HepG2 (cell line): ENCODE measurements around the gene ABO. TPM values are rescaled to one million over a fixed set of nuclear protein-coding genes. Genes with fewer than 3 reads are reported as not detected.

ENCODE experiments used
- ARHGAP35 ChIP-seq: sonication (generic); formaldehyde crosslinking; IDR thresholded peaks from 2 replicates; pipeline ENCODE4 v1.9.0; 2022; ENCODE audit warnings: mild to moderate bottlenecking, inconsistent platforms, moderate library complexity, missing genetic modification reagents, borderline replicate concordance
- ATF1 ChIP-seq: IDR thresholded peaks from 2 replicates; pipeline ENCODE4 v1.6.1; 2016; ENCODE audit warnings: mild to moderate bottlenecking, control low read depth
- CENPX ChIP-seq: sonication (generic); formaldehyde crosslinking; IDR thresholded peaks from 2 replicates; pipeline ENCODE4 v1.9.0; 2021; ENCODE audit warnings: mild to moderate bottlenecking, missing genetic modification reagents, moderate library complexity
- ESRRA ChIP-seq: sonication (generic); formaldehyde crosslinking; IDR thresholded peaks from 2 replicates; pipeline ENCODE4 v1.5.1; 2020; ENCODE audit warnings: mild to moderate bottlenecking, low read depth, missing genetic modification reagents
- ETV5 ChIP-seq: IDR thresholded peaks from 2 replicates; pipeline ENCODE4 v1.6.1; 2018; ENCODE audit warnings: missing biosample characterization, missing genetic modification reagents, inconsistent platforms, borderline replicate concordance
- JDP2 ChIP-seq: sonication (generic); formaldehyde crosslinking; IDR thresholded peaks from 2 replicates; pipeline ENCODE4 v1.8.1; 2022; ENCODE audit warnings: missing genetic modification reagents, borderline replicate concordance
- KLF13 ChIP-seq: sonication (generic); formaldehyde crosslinking; IDR thresholded peaks from 2 replicates; pipeline ENCODE4 v1.4.0; 2020; ENCODE audit warnings: mild to moderate bottlenecking, missing genetic modification reagents
- NFIC ChIP-seq: IDR thresholded peaks from 2 replicates; pipeline ENCODE4 v1.6.1; 2012; ENCODE audit warnings: mild to moderate bottlenecking, low read length, inconsistent platforms
- NFYB ChIP-seq: sonication (generic); formaldehyde crosslinking; IDR thresholded peaks from 2 replicates; pipeline ENCODE4 v1.4.0; 2020; ENCODE audit warnings: missing genetic modification reagents
- PAF1 ChIP-seq: IDR thresholded peaks from 2 replicates; pipeline ENCODE4 v1.6.1; 2016; ENCODE audit warnings: missing genetic modification reagents, missing compliant biosample characterization
- POLR2A ChIP-seq, 2 experiments: IDR thresholded peaks; 2 replicates each; pipeline ENCODE4 v1.6.1; 2011; ENCODE audit warnings: low read depth in 2 of 2, low read length in 2 of 2, mild to moderate bottlenecking in 1 of 2, moderate library complexity in 1 of 2; ENCODE audit not compliant: insufficient read depth in 1 of 2
- PPARG ChIP-seq: conservative IDR thresholded peaks from 2 replicates; pipeline ENCODE4 v1.6.1; 2016; ENCODE audit warnings: missing biosample characterization, missing genetic modification reagents
- SAP130 ChIP-seq: IDR thresholded peaks from 2 replicates; pipeline ENCODE4 v1.6.1; 2016; ENCODE audit warnings: low read depth
- TEAD3 ChIP-seq: optimal IDR thresholded peaks from 2 replicates; pipeline ENCODE3; 2016; ENCODE audit warnings: borderline replicate concordance
- ZNF12 ChIP-seq: sonication (generic); formaldehyde crosslinking; IDR thresholded peaks from 2 replicates; pipeline ENCODE4 v1.5.0; 2020; ENCODE audit warnings: missing genetic modification reagents
- ZNF136 ChIP-seq: sonication (generic); formaldehyde crosslinking; IDR thresholded peaks from 2 replicates; pipeline ENCODE4 v1.8.1; 2022; ENCODE audit warnings: low read depth, mild to moderate bottlenecking, moderate library complexity, missing genetic modification reagents
- ZNF30 ChIP-seq: sonication (generic); formaldehyde crosslinking; IDR thresholded peaks from 2 replicates; pipeline ENCODE4 v1.5.0; 2020; ENCODE audit warnings: mild to moderate bottlenecking, missing genetic modification reagents
- ZNF335 ChIP-seq: sonication (generic); formaldehyde crosslinking; IDR thresholded peaks from 2 replicates; pipeline ENCODE4 v1.4.0; 2020; ENCODE audit warnings: missing genetic modification reagents
- ZNF496 ChIP-seq: sonication (generic); formaldehyde crosslinking; IDR thresholded peaks from 2 replicates; pipeline ENCODE4 v1.8.1; 2023; ENCODE audit warnings: mild to moderate bottlenecking, moderate library complexity, missing genetic modification reagents; ENCODE audit not compliant: insufficient replicate concordance
- ZNF550 ChIP-seq: sonication (generic); formaldehyde crosslinking; IDR thresholded peaks from 2 replicates; pipeline ENCODE4 v1.4.0; 2020; ENCODE audit warnings: mild to moderate bottlenecking, missing genetic modification reagents, borderline replicate concordance
- ZNF557 ChIP-seq: sonication (generic); formaldehyde crosslinking; IDR thresholded peaks from 2 replicates; pipeline ENCODE4 v1.4.0; 2020; ENCODE audit warnings: missing genetic modification reagents
- ZNF670 ChIP-seq: sonication (generic); formaldehyde crosslinking; IDR thresholded peaks from 2 replicates; pipeline ENCODE4 v1.8.0; 2022; ENCODE audit warnings: mild to moderate bottlenecking, missing genetic modification reagents, borderline replicate concordance
- polyA plus RNA-seq, 8 experiments: library from polyadenylated mRNA; depleted of rRNA in 3 of 8; stranded (reverse) in 7 of 8; unstranded in 1 of 8; fragments of >200 nt; fragmentation: Illumina TruSeq in 4 of 8; extraction: Trizol in 4 of 8; gene quantifications; 2 replicates each; pipeline versions ENCODE4 v1.2.1 to v1.2.3, GENCODE V29; 2011 to 2016; ENCODE audit warnings: low read depth in 4 of 8, missing spikeins in 1 of 8, mixed read lengths in 1 of 8; ENCODE audit not compliant: insufficient read depth in 1 of 8
- total RNA-seq, 5 experiments: library from RNA; depleted of rRNA; stranded (reverse); fragments of >200 nt; fragmentation: Illumina TruSeq; extraction: Trizol; gene quantifications; 2 replicates each; pipeline ENCODE4 v1.2.3, GENCODE V29; 2016; ENCODE audit warnings: low read depth in 1 of 5
- TF ChIP-seq, protein P1 (sequence below): sonication (generic); formaldehyde crosslinking; IDR thresholded peaks from 2 replicates; pipeline ENCODE4 v1.4.0; 2020; ENCODE audit warnings: missing genetic modification reagents
- TF ChIP-seq, protein P2 (sequence below): sonication (generic); formaldehyde crosslinking; IDR thresholded peaks from 2 replicates; pipeline ENCODE4 v1.4.0; 2020; ENCODE audit warnings: mild to moderate bottlenecking, missing genetic modification reagents
- TF ChIP-seq, protein P3 (sequence below): IDR thresholded peaks from 2 replicates; pipeline ENCODE4 v1.6.1; 2016; ENCODE audit warnings: mild to moderate bottlenecking, missing biosample characterization, missing genetic modification reagents
- TF ChIP-seq, protein P4 (sequence below): sonication (generic); formaldehyde crosslinking; IDR thresholded peaks from 2 replicates; pipeline ENCODE4 v1.8.0; 2022; ENCODE audit warnings: mild to moderate bottlenecking, missing genetic modification reagents

The ABO gene
- total and polyA plus RNA-seq, 2 of the 13 experiments (the other 11 are each of a cell fraction or from before 2014, with no cell fraction given): not detected

DNA sequence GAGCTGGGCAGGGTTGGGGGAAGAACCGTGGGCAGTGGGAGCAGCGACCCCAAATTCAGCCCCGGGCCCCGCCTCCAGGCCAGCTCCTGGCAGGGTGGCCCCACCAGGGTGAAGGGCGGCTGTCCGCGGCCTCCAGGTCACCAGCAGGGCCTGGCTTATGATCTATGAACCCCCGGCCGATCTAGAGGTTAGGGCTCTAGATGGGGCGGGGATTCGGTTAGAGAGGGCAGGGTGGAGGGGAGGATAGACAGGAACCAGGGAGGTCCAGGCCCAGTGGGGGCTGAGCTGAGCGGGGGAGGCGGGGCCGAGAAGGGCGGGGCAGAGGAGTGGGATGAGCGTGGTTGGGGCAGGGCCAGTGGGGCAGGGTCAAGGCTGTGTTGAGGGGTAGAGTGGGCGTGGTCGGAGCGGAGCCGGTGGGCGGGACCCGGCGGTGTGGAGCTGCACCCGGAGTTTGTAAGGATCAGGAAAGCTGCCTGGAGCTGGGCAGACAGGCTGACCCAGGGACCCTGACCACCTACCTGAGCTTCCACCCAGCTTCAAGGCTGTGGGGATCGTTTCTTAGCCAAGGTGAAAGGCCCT is 36.6 kb downstream of the ABO start (continued):
- TF ChIP-seq, protein P1, sequence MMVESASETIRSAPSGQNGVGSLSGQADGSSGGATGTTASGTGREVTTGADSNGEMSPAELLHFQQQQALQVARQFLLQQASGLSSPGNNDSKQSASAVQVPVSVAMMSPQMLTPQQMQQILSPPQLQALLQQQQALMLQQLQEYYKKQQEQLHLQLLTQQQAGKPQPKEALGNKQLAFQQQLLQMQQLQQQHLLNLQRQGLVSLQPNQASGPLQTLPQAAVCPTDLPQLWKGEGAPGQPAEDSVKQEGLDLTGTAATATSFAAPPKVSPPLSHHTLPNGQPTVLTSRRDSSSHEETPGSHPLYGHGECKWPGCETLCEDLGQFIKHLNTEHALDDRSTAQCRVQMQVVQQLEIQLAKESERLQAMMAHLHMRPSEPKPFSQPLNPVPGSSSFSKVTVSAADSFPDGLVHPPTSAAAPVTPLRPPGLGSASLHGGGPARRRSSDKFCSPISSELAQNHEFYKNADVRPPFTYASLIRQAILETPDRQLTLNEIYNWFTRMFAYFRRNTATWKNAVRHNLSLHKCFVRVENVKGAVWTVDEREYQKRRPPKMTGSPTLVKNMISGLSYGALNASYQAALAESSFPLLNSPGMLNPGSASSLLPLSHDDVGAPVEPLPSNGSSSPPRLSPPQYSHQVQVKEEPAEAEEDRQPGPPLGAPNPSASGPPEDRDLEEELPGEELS: no peak
- TF ChIP-seq NFIC (no peak), KLF13 (CRISPR knock-in tag) (no peak), ZNF550 (CRISPR knock-in tag) (no peak), NFYB (CRISPR knock-in tag) (no peak), ESRRA (peak; percentile 42; the same call in 1 of the 2 replicates), ZNF496 (no peak), ZNF30 (CRISPR knock-in tag) (no peak), POLR2A (IDR thresholded peaks at IDR 0.05; ENCODE audit: insufficient read depth in 1 of 2, low read depth in 2 of 2, low read length in 2 of 2) (0 out of 4 replicates have a peak, but pooled peaks of 1 of the 2 experiments have one; percentile 30), ARHGAP35 (CRISPR knock-in tag) (no peak), ZNF12 (CRISPR knock-in tag) (no peak), TEAD3 (CRISPR knock-in tag) (no peak), PAF1 (CRISPR knock-in tag) (no peak), ZNF557 (no peak), ZNF136 (no peak), JDP2 (no peak), SAP130 (CRISPR knock-in tag) (peak; percentile 35), ZNF335 (0 out of 2 replicates have a peak, but pooled peaks have one; percentile 41), CENPX (CRISPR knock-in tag) (no peak), ATF1 (CRISPR knock-in tag) (no peak), ETV5 (no peak), PPARG (no peak; the same call in 1 of the 2 replicates), ZNF670 (CRISPR knock-in tag) (no peak)
- TF ChIP-seq, protein P2, sequence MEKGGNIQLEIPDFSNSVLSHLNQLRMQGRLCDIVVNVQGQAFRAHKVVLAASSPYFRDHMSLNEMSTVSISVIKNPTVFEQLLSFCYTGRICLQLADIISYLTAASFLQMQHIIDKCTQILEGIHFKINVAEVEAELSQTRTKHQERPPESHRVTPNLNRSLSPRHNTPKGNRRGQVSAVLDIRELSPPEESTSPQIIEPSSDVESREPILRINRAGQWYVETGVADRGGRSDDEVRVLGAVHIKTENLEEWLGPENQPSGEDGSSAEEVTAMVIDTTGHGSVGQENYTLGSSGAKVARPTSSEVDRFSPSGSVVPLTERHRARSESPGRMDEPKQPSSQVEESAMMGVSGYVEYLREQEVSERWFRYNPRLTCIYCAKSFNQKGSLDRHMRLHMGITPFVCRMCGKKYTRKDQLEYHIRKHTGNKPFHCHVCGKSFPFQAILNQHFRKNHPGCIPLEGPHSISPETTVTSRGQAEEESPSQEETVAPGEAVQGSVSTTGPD: no peak
- TF ChIP-seq, protein P3, sequence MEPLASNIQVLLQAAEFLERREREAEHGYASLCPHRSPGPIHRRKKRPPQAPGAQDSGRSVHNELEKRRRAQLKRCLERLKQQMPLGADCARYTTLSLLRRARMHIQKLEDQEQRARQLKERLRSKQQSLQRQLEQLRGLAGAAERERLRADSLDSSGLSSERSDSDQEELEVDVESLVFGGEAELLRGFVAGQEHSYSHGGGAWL (CRISPR knock-in tag): no peak
- TF ChIP-seq, protein P4, sequence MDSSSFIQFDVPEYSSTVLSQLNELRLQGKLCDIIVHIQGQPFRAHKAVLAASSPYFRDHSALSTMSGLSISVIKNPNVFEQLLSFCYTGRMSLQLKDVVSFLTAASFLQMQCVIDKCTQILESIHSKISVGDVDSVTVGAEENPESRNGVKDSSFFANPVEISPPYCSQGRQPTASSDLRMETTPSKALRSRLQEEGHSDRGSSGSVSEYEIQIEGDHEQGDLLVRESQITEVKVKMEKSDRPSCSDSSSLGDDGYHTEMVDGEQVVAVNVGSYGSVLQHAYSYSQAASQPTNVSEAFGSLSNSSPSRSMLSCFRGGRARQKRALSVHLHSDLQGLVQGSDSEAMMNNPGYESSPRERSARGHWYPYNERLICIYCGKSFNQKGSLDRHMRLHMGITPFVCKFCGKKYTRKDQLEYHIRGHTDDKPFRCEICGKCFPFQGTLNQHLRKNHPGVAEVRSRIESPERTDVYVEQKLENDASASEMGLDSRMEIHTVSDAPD (CRISPR knock-in tag): no peak
